Neural progenitor cell (in vitro differentiated cells): ENCODE results near the gene OR4N5. TPM values are rescaled to one million over a fixed set of nuclear protein-coding genes. Genes with fewer than 3 reads are reported as not detected.
"Not testable (repeated sequence)": the region's sequence is repeated elsewhere in the genome, so short reads cannot be mapped to it uniquely, and the experiment has no call there.

ENCODE experiments used
- DNase-seq: peaks from one replicate; pipeline ENCODE4 v3.0.0-alpha.2; 2016; ENCODE audit warnings: low spot score
- H2AFZ ChIP-seq: fragments of 200-600 bp; sonication (generic); replicated peaks from 2 replicates; pipeline ENCODE4 v1.6.1; 2016; ENCODE audit warnings: antibody characterized with exemption
- H3F3A ChIP-seq: fragments of 200-600 bp; sonication (generic); 2 replicates; pipeline ENCODE4 v1.6.1; 2016; ENCODE audit warnings: antibody characterized with exemption, low read depth
- H3K27ac ChIP-seq: fragments of 200-600 bp; sonication (generic); 2 replicates; pipeline ENCODE4 v1.5.1; 2016; ENCODE audit warnings: mild to moderate bottlenecking
- H3K27me3 ChIP-seq: fragments of 200-600 bp; sonication (generic); 2 replicates; pipeline ENCODE4 v1.6.1; 2016; ENCODE audit warnings: mild to moderate bottlenecking, moderate library complexity
- H3K36me3 ChIP-seq: fragments of 200-600 bp; sonication (generic); 2 replicates; pipeline ENCODE4 v1.5.1; 2016
- H3K4me1 ChIP-seq: fragments of 200-600 bp; sonication (generic); 2 replicates; pipeline ENCODE4 v1.6.1; 2016; ENCODE audit warnings: mixed run types
- H3K4me2 ChIP-seq: fragments of 200-600 bp; sonication (generic); 2 replicates; pipeline ENCODE4 v1.6.1; 2016
- H3K4me3 ChIP-seq: fragments of 200-600 bp; sonication (generic); 2 replicates; pipeline ENCODE4 v1.5.1; 2016
- H3K79me2 ChIP-seq: fragments of 200-600 bp; sonication (generic); 2 replicates; pipeline ENCODE4 v1.6.1; 2016; ENCODE audit warnings: low read depth
- H3K9ac ChIP-seq: fragments of 200-600 bp; sonication (generic); 2 replicates; pipeline ENCODE4 v1.6.1; 2016
- H3K9me3 ChIP-seq: fragments of 200-600 bp; sonication (generic); 2 replicates; pipeline ENCODE4 v1.5.1; 2016; ENCODE audit warnings: low read depth
- H4K20me1 ChIP-seq: fragments of 200-600 bp; sonication (generic); 2 replicates; pipeline ENCODE4 v1.6.1; 2016; ENCODE audit warnings: low read depth
- H3K27ac Mint-ChIP-seq: 3 replicates; pipeline ENCODE4 v1.8.0; 2021; ENCODE audit warnings: mixed read lengths
- H3K27me3 Mint-ChIP-seq: 2 replicates; pipeline ENCODE4 v1.8.0; 2022; ENCODE audit warnings: low read depth, mild to moderate bottlenecking, inconsistent platforms, moderate library complexity, mixed read lengths; ENCODE audit not compliant: insufficient read depth
- H3K36me3 Mint-ChIP-seq: 3 replicates; pipeline ENCODE4 v1.8.0; 2021; ENCODE audit warnings: mixed read lengths
- H3K4me1 Mint-ChIP-seq: 3 replicates; pipeline ENCODE4 v1.8.0; 2021; ENCODE audit warnings: mixed read lengths
- H3K4me3 Mint-ChIP-seq: 3 replicates; pipeline ENCODE4 v1.8.0; 2021; ENCODE audit warnings: mild to moderate bottlenecking, moderate library complexity, mixed read lengths
- H3K9me3 Mint-ChIP-seq: 3 replicates; pipeline ENCODE4 v1.8.0; 2020; ENCODE audit warnings: mixed read lengths
- CTCF ChIP-seq: fragments of 200-600 bp; sonication (generic); IDR thresholded peaks from 2 replicates; pipeline ENCODE4 v1.5.1; 2017; ENCODE audit warnings: antibody characterized with exemption, mild to moderate bottlenecking
- EZH2 ChIP-seq: fragments of 200-600 bp; sonication (generic); IDR thresholded peaks from 2 replicates; pipeline ENCODE4 v1.6.1; 2017; ENCODE audit warnings: antibody characterized with exemption, mild to moderate bottlenecking, moderate library complexity
- EZH2phosphoT487 ChIP-seq: fragments of 200-600 bp; sonication (generic); IDR thresholded peaks from 2 replicates; pipeline ENCODE4 v1.6.1; 2017; ENCODE audit warnings: antibody characterized with exemption
- total RNA-seq: library from RNA; depleted of rRNA; stranded (reverse); fragments of >200 nt; gene quantifications from 2 replicates; pipeline ENCODE4 v1.2.3, GENCODE V29; 2015; ENCODE audit warnings: low replicate concordance

The OR4N5 gene
- total RNA-seq, 1 donor from 2014 or later: not detected

GRCh38 chr14:20167091-20167490 lies 28.5 kb downstream of the OR4N5 start:
- H3K36me3 Mint-ChIP-seq: no peaks in the 10 kb centered on the region
- Histone ChIP-seq H3K36me3 (no peaks in the 10 kb centered on the region), H4K20me1 (no peaks in the 10 kb centered on the region), H2AFZ (no peak overlapping the region), H3K4me2 (no peak overlapping the region), H3K4me1 (no peaks in the 10 kb centered on the region), H3K9me3 (peaks cover 19% of the 10 kb centered on the region), H3K9ac (no peak overlapping the region), H3K27me3 (no peaks in the 10 kb centered on the region), H3K4me3 (no peak overlapping the region), H3K27ac (no peak overlapping the region), H3K79me2 (no peaks in the 10 kb centered on the region), H3F3A (no peaks in the 10 kb centered on the region)
- TF ChIP-seq CTCF (no peak), EZH2phosphoT487 (no peak), EZH2 (no peak)
- H3K27ac Mint-ChIP-seq: no peak overlapping the region
- peaks cover 24% of the 10 kb centered on the region for H3K9me3 Mint-ChIP-seq
- H3K4me1 Mint-ChIP-seq: no peaks in the 10 kb centered on the region
- no peak for DNase-seq
- H3K4me3 Mint-ChIP-seq: no peak overlapping the region
- H3K27me3 Mint-ChIP-seq: no peaks in the 10 kb centered on the region

- not testable (repeated sequence) for H3F3A ChIP-seq, H3K4me2 ChIP-seq, H3K4me3 ChIP-seq, H3K79me2 ChIP-seq, H3K27ac ChIP-seq, H3K27me3 ChIP-seq, H3K4me1 ChIP-seq, H3K4me1 Mint-ChIP-seq, H3K9ac ChIP-seq, H3K27ac Mint-ChIP-seq, H3K36me3 ChIP-seq, H3K27me3 Mint-ChIP-seq, H2AFZ ChIP-seq, H4K20me1 ChIP-seq, H3K4me3 Mint-ChIP-seq, H3K36me3 Mint-ChIP-seq, H3K9me3 ChIP-seq, DNase-seq
- peaks cover 19% of the 10 kb centered on the region for H3K9me3 Mint-ChIP-seq
Observed at GRCh38 chr14:20169852-20170251, 31.2 kb downstream of the OR4N5 start.

GRCh38 chr14:20174205-20174604 lies 35.6 kb downstream of the OR4N5 start:
- not testable (repeated sequence) for DNase-seq, H3K4me3 ChIP-seq, H3K9ac ChIP-seq, H3K4me1 Mint-ChIP-seq, H2AFZ ChIP-seq, H3K27ac Mint-ChIP-seq, H3K36me3 ChIP-seq, H3K4me1 ChIP-seq, H4K20me1 ChIP-seq, H3K4me2 ChIP-seq, H3K27ac ChIP-seq, H3K27me3 Mint-ChIP-seq, H3K4me3 Mint-ChIP-seq, H3F3A ChIP-seq, H3K36me3 Mint-ChIP-seq, H3K27me3 ChIP-seq, H3K79me2 ChIP-seq
- H3K9me3 ChIP-seq: peaks cover 21% of the 10 kb centered on the region
- H3K9me3 Mint-ChIP-seq: peaks cover 26% of the 10 kb centered on the region

- H4K20me1 ChIP-seq: no peaks in the 10 kb centered on the region
- no peak overlapping the region for H3K4me2 ChIP-seq
- H2AFZ ChIP-seq: no peak overlapping the region
Observed at GRCh38 chr14:20176330-20176729, 37.7 kb downstream of the OR4N5 start.

More at GRCh38 chr14:20176330-20176729, 37.7 kb downstream of the OR4N5 start:
- H3K27me3 ChIP-seq: no peaks in the 10 kb centered on the region
- no peak overlapping the region for H3K4me3 ChIP-seq
- H3K9ac ChIP-seq: no peak overlapping the region
- Mint-ChIP-seq H3K36me3 (no peaks in the 10 kb centered on the region), H3K4me3 (no peak overlapping the region), H3K9me3 (peaks cover 29% of the 10 kb centered on the region), H3K27me3 (no peaks in the 10 kb centered on the region), H3K27ac (no peak overlapping the region), H3K4me1 (no peaks in the 10 kb centered on the region)
- H3K9me3 ChIP-seq: peaks cover 24% of the 10 kb centered on the region
- no peaks in the 10 kb centered on the region for H3F3A ChIP-seq
- no peaks in the 10 kb centered on the region for H3K4me1 ChIP-seq
- H3K27ac ChIP-seq: no peak overlapping the region
- no peaks in the 10 kb centered on the region for H3K79me2 ChIP-seq
- no peak for TF ChIP-seq EZH2
- TF ChIP-seq CTCF: no peak
- no peak for TF ChIP-seq EZH2phosphoT487
- no peak for DNase-seq
- H3K36me3 ChIP-seq: no peaks in the 10 kb centered on the region
